GM11168 (cell line): ENCODE results near the gene STAG1.

Experiments used
- in situ Hi-C: fragments of 300-500 bp; cut with MboI; formaldehyde crosslinking; loops from one replicate; pipeline ENCODE4 v1.12.0; 2022; ENCODE audit warnings: low sequenced_read_pairs; ENCODE audit not compliant: unreplicated experiment

Gene STAG1

DNA sequence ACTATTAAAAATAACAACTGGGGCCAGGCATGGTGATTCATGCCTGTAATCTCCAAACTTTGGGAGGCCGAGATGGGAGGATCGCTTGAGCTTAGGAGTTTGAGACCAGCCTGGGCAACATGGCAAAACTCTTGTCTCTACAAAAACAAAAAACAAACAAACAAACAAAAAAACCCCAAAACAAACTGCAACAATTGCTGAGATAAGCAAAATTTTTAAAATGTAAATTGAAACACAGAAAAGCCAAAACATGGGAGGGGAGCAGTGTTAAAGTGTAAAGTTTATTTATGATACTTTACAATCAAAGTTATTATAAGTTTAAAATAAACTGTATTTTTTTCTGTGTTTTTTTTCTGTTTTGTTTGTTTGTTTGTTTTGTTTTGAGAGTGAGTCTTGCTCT is 294.4 kb downstream of the STAG1 start:
- in situ Hi-C loops = no loop called here

DNA sequence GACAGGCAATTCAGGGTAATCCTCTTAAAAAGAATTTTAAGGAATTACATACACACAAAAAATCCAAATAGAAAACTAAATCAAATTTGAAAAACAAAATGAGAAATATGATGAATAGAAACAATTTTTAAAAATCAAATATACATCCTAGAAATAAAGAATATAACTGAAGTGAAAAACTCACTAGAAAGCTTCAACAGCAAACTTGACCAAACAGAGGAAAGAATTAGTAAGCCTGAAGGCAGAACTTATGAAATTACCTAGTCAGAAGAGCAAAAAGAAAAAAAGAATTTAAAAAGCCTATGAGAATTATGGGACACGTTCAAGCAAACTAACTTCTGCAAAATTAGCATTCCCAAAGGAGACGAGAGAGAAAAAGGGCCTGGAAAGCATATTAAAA is 296.0 kb downstream of the STAG1 start:
- in situ Hi-C loops = no loop called here

DNA sequence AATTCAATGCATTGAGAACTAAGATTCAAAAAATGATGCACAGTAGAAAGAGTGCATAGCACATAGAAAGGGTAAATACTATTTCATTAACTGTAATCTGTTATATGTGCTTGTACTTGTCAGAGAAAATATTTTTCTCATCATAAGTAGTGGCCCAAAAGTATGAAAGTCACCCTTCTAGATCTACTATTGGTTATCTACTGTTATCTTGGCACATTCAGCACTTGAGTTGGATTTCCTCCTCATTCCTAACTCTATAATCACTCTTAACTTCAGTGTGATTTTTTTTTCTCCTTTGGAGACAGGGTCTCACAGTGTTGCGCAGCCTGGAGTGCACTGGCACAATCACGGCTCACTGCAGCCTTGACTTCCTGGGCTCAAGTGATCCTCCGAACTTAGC is 307.6 kb downstream of the STAG1 start:
- in situ Hi-C loops = no loop called here

DNA sequence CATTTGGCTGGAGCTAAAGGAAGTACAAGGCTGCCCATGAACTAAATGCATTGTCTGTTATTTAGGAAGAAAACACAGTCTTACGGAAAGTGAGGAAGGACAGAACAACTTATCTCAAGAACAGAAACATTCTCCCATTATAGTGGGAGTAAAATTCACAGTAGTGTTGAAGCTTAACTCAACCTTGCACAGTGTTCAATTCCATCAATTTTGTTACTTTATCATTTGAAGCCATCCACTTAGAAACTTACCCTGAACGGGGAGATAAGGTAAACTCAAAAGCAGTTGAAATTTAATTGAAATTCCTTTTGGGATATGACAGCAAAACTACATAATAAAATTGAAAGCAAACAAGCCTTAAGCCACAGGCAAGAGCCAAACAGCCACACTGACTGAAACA is 315.1 kb downstream of the STAG1 start:
- in situ Hi-C loops = no loop called here

DNA sequence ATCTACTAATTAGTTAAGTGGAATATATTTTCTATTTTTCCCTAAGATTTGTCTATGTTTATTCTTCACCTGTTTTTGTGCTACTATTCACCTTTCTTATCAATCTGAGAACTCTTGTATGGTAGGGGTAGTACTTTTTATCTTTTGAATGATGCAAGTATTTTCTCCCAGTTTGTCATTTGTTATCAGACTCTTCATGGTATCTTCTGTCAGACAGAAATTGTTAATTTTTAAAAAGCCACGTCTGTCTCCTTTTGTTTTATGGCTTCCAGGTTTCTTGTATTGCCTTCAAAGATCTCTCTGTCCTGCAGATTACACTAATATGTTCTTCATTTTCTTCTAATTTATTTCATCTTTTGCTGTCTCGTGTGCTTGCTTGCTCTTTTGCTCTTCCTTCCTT is 317.7 kb downstream of the STAG1 start:
- in situ Hi-C loops = no loop called here

DNA sequence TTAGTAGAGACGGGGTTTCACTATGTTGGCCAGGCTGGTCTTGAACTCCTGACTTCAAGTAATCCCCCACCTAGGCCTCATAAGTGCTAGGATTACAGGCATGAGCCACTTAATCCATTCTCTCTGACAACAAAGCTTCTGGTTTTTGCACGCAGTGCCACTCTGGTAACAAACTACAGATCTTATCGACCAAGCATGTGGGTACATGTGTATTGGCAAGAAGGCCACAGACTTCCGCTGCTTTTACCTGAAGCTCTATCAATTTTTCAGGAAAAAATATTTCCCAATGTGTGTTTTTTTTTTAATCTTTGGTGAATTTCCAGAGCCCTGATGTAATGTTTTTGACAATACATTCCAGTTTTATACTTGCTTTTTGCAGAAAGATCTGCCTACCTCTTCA is 319.5 kb downstream of the STAG1 start:
- in situ Hi-C loops = no loop called here

DNA sequence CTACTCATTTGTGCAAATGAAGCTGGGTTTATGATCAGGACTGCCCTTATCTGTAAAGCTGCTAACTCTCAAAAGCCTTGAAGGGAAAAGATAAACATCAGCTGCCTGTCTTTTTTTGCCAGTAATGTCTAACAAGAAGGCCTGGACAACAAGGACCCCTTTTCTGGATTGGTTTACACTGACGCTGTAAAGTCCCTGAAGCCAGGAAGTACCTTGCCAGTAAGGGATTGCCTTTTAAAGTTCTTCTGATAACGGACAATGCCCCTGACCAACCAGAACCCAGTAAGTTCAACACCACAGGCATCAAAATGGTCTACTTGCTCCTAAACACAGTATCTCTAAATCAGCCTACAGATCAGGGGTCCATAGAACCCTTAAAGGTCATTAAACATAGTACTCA is 324.0 kb downstream of the STAG1 start:
- in situ Hi-C loops = no loop called here

DNA sequence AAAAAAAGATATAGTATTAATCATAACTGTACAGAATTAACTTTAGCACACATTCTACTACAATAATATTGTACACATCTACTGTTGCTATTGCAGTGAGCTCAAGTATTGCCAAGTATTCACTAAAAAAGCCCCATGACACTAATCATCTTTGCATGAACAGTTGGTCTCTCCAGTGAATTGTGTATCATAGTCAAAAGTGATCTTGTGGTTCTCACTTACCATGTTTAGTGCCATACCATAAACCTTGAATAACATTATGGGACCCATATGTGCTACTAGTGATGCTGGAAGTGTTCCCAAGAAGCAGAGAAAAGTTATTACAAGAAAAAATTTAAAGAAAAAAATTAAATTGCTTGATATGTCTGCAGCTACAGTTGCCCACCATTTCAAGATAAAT is 324.9 kb downstream of the STAG1 start:
- in situ Hi-C loops = no loop called here

DNA sequence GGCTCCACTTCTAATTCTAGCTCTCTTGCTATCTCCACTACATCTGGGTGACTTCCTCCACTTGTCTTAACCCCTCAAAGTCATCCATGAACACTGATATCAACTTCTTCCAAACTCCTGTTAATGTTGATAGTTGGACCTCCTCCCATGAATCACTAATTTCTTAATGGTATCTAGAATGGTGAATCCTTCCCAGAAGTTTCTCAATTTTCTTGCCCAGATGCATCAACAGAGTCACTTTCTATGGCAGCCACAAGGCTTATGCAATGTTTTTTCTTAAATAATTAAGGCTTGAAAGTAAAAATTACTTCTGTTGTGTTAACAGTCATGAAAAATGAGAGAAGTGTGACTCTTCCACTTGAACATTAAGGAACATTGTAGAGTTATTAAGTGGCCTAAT is 337.7 kb downstream of the STAG1 start:
- in situ Hi-C loops = no loop called here

DNA sequence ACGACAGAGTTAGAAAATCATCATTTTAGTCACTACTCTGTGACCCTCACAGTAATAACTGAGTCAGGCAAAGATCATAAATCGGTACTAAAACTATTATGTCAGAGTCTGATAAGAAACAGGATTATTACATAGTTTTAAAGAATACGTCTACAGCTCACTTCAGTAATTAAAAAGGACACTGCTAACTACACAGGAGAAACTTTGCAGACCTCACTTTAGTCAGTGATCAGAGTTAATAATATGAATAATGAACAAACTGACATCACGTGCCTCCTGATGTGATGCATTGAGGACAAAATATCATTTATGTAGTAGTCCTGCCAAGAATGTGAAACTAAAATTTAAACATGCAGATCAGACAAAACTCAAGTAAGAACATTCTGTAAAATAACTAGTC is 339.9 kb downstream of the STAG1 start:
- in situ Hi-C loops = no loop called here

DNA sequence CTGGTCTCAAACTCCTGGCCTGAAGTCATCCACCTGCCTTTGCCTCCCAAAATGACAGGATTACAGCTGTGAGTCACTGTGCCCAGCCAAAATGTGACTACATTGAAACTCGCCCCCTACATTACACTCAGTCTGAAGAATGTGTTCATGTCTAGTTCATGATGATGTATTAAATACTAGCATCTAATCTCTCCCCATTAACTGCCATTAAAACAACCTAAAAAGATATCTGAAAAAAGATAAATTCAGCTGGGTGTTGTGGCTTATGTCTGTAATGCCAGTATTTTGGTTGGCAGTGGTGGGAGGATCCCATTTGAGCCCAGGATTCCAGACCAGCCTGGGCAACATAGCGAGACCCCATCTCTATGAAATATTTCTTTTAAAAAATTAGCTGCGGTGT is 342.6 kb downstream of the STAG1 start:
- in situ Hi-C loops = no loop called here

DNA sequence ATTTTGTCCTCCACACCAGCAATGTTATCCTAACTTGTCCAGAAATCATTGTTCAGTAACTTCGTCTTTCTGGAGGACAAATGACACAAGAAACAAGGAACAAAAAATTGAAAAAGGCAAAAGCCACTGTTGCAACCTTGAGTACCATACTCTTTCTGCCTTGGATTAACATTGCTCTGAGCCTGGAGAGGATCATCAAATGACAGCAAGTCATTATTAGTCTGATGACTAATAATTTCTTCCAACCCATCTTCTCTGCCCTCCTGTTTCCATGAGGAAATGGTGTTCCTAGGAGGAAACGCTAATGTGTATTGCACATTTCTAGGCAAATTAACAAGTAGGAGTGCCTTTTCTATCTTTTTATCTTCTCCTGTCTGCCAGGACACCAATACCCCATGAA is 348.1 kb downstream of the STAG1 start:
- in situ Hi-C loops = no loop called here

DNA sequence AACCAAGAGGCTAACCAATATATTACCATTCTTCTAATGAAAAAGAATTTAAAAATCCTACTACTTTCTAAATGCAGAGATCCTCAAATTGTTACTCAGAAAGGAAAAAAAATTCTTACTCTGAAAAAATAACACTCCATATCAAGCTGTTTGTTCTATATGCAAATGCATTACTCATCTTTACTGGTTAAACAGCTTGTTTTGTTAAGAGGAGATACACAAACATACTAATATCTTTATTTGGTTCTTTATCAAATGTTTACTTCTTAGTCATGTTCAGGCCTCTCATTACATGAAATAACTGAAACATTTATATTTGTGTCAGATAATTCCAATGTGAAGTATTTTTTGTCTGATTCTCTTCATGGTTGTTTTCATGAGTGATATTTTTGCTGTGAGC is 355.3 kb downstream of the STAG1 start:
- in situ Hi-C loops = loop anchor here (25.0 kb wide), 1 partner anchor 615 kb away; no protein-coding TSS in a partner anchor

DNA sequence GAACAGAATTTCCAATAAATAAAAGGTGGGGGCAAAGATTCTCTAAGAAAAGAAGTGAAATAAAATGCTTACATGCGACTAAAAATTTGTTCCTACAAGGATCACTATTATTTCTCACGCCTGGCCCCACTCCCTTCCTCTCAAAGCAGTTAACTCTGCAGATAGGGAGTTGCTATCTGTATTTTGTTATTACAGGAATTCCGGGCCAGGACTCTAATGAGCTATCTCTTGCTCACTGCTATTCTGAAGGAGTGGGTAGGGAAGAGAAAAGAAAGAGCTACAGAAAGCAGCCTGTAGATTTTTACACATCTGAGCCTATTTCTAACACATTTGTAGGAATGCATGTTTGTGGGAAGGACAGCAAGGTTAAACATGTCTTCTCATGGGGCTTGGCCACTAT is 361.6 kb downstream of the STAG1 start:
- in situ Hi-C loops = loop anchor here (25.0 kb wide), 1 partner anchor 622 kb away; no protein-coding TSS in a partner anchor

DNA sequence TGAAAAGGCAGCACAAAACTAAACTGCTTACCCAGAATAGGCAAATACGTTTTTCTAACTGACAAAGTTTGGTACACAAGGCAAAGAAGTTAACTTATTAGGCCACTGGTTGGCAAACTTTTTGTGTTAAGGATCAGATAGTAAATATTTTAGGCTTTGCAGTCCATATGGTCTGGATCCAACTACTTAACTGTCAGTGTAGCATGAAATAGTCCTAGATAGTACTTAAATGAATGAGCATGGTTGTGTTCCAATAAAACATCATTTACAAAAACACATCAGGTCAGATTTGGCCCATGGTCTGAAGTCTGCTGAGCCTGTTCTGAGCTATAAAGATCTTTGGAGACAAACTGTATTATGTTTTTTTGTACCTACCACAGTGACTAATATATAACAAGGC is 365.1 kb downstream of the STAG1 start:
- in situ Hi-C loops = loop anchor here (25.0 kb wide), 1 partner anchor 625 kb away; no protein-coding TSS in a partner anchor

DNA sequence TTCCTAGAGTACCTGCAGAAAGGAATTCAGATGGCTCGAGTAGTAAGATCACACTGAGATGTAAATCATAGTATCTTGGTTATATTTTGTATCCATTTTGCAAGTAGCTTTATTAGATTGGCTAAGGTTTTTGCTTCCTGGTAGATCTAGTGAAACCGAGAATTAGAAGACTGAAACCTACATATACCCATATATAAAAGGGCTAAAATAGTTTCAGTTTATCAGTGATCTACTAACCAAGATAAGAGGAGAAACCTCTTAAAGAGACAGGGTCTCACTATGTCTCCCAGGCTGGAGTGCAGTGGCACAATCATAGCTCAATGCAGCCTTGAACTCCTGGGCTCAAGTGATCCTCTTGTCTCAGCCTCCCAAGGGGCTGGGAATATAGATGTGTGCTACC is 366.7 kb downstream of the STAG1 start:
- in situ Hi-C loops = loop anchor here (25.0 kb wide), 1 partner anchor 627 kb away; no protein-coding TSS in a partner anchor

DNA sequence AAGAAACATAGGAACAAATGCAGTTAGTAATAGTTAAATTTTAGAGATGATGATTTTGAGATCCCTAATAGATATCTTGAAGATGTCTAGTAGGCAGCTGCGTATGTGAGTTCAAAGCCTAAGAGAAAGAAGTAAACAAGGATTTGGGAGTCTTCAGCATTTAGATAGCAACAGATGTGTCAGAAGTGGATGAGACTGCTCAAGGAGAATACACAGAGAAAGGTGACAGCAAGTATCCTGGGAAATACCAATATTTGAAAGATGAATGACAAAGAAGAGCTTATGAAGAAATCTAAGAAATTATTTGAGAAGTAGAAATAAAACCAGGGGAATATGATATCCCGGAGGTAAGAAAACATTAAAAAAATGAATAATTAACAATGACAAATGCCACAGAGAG is 371.1 kb downstream of the STAG1 start:
- in situ Hi-C loops = loop anchor here (25.0 kb wide), 1 partner anchor 631 kb away; no protein-coding TSS in a partner anchor

DNA sequence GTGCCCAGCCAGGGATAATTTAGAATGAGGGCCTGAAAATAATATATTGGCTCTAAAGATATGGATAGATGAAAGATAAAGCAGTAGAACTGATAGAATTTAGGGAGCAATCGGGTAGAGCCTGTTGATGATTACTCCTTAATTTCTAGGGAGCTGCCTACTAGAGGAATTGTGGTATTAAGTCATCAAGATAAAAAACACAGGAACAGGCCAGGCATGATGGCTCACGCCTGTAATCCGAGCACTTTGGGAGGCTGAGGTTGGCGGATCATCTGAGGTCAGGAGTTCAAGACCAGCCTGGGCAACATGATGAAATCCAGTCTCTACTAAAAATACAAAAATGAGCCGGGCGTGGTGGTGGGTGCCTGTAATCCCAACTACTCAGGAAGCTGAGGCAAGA is 371.6 kb downstream of the STAG1 start:
- in situ Hi-C loops = loop anchor here (25.0 kb wide), 1 partner anchor 632 kb away; no protein-coding TSS in a partner anchor

DNA sequence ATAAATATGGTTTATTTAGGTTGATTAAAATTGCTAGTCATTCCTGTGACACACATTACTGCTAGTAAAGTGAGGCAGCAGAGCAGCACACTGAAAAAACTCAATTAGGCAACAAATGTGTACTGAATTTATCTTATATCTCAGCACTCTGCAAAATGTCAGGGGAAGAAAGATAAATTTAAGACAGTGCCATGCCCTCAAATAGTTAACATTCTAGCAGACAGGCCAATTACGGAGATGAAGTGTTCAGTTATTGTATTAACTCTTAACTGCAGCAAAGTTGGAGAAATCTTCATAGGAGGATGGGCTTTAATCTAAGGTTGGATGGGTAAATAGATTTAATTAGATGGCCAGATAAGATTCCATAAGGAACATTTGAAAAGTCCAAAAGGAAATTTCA is 374.2 kb downstream of the STAG1 start:
- in situ Hi-C loops = loop anchor here (25.0 kb wide), 1 partner anchor 634 kb away; no protein-coding TSS in a partner anchor

DNA sequence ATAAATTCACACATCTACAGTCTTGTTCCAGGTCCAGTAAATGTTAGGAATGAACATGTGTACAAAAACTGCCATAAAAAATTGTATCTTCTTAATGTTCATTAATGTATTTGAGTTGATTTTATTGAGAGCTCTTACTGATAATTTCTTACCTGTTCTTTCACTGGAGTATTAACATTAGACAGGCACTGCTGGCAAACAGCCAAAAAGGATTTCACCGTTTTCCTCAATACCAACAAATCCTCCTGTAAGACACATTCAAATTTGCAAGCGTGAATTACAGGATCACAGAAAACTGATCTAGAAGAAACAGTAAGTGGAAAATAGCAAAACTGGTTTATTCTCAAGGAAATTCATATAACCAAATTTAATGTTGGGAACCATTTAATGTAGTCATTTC is 374.7 kb downstream of the STAG1 start:
- in situ Hi-C loops = loop anchor here (25.0 kb wide), 1 partner anchor 635 kb away; no protein-coding TSS in a partner anchor

DNA sequence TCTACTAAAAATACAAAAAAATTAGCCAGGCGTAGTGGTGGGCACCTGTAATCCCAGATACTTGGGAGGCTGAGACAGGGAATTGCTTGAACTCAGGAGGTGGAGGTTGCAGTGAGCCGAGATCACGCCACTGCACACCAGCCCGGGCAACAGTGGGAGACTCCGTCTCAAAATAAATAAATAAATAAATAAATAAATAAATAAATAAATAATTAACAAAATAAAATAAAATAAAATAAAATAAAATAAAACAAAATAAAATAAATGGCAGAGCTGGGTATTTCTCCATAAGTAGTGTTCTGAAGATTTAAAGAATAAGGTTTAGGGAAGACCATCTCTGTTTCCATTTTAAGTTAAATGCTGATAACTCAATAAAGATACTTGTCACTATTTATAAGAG is 376.4 kb downstream of the STAG1 start:
- in situ Hi-C loops = loop anchor here (25.0 kb wide), 1 partner anchor 637 kb away; no protein-coding TSS in a partner anchor

DNA sequence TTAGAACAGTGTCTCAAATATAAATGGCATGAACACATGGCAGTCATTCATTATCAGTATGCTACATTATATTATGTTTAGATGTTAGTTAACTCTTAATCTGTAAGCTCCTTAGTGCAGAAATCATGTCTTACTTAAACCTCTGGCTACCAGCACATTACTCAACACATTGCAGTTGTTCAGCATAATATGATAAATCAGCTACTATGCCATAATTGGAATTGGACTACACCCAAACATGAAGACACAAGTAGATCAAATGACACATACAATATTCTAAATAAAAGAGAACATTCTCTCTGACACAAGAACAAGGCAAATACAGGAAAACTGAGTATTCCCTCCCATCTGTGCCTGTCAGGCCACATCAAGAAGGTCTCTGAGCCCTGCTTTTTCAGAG is 385.9 kb downstream of the STAG1 start:
- in situ Hi-C loops = no loop called here

DNA sequence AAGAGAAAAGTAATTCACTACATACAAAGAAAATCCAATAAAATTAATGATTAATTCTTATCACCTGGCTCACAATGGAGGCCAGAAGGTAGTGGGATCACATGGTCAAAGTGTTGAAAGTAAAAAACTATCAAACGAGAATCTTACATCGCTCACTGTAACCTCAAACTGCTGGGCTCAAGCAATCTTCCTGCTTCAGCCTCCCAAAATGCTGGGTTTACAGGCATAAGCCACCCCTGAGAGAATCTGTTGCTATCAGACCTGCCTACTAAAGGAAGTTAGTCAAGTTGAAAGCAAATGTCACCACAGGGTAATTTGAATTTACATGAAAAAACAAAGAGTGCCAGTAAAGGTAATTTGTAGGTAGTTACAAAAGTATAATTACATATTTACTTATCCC is 398.7 kb downstream of the STAG1 start:
- in situ Hi-C loops = no loop called here
